Endothelial cell of umbilical vein (primary cell): Measurements from ENCODE around the gene CACNB4.

Experiments
- FOS ChIP-seq: IDR thresholded peaks from 2 replicates; pipeline ENCODE4 v1.6.1; 2011; ENCODE audit warnings: mild to moderate bottlenecking, low read length, moderate library complexity, borderline replicate concordance; ENCODE audit not compliant: insufficient read depth
- JUN ChIP-seq: IDR thresholded peaks from 2 replicates; pipeline ENCODE4 v1.6.1; 2011; ENCODE audit warnings: borderline replicate concordance, low read depth; ENCODE audit not compliant: insufficient read length, insufficient read depth
- MYC ChIP-seq: IDR thresholded peaks from one replicate; pipeline ENCODE4 v1.6.1; 2011; ENCODE audit warnings: mild to moderate bottlenecking, low read depth, low read length
- POLR2A ChIP-seq: IDR thresholded peaks from 2 replicates; pipeline ENCODE4 v1.6.1; 2012; ENCODE audit warnings: low read depth, mild to moderate bottlenecking, control low read depth, low read length
- POLR2AphosphoS5 ChIP-seq: IDR thresholded peaks from 2 replicates; pipeline ENCODE4 v1.6.1; 2012; ENCODE audit warnings: low read depth, mild to moderate bottlenecking, control low read depth, low read length, moderate library complexity; ENCODE audit not compliant: insufficient read depth
- TF ChIP-seq, protein P1 (sequence below), 2 donors: IDR thresholded peaks; 1 replicate in 1 of 2; 2 replicates in 1 of 2; pipeline ENCODE4 v1.5.1; 2011; ENCODE audit warnings: low read length in 2 of 2, mild to moderate bottlenecking in 2 of 2, moderate library complexity in 2 of 2, control low read depth in 1 of 2, inconsistent platforms in 1 of 2, low read depth in 1 of 2; ENCODE audit not compliant: insufficient read depth in 1 of 2; ENCODE audit errors: extremely low read depth in 1 of 2

DNA sequence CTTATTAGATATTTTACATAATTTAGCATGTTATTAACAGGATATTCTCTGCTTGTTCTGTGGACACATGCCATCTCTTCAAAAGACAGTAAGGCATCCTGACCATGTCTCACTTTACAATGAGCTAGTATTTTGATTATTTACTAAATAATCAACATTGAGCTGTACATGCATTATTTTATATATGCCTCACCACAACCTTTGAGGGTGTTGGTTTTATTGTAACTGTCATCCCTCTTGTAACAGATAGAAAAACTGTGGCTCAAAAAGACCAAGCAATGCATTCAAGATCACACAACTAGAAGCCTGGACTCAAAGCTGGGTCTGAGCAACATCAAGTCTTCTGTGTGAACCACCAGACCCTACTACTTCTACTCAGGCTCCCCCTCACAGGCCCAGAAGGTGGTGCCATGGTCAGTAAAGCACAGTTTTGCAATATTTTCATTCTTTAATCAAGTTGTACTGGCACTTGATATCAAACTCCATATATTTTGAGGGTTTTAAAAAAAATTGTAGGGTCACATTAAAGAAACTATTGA is 165.5 kb downstream of the CACNB4 start:
- TF ChIP-seq, protein P1, sequence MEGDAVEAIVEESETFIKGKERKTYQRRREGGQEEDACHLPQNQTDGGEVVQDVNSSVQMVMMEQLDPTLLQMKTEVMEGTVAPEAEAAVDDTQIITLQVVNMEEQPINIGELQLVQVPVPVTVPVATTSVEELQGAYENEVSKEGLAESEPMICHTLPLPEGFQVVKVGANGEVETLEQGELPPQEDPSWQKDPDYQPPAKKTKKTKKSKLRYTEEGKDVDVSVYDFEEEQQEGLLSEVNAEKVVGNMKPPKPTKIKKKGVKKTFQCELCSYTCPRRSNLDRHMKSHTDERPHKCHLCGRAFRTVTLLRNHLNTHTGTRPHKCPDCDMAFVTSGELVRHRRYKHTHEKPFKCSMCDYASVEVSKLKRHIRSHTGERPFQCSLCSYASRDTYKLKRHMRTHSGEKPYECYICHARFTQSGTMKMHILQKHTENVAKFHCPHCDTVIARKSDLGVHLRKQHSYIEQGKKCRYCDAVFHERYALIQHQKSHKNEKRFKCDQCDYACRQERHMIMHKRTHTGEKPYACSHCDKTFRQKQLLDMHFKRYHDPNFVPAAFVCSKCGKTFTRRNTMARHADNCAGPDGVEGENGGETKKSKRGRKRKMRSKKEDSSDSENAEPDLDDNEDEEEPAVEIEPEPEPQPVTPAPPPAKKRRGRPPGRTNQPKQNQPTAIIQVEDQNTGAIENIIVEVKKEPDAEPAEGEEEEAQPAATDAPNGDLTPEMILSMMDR (IDR thresholded peaks at IDR 0.05; ENCODE audit: extremely low read depth in 1 of 2, insufficient read depth in 1 of 2, low read depth in 1 of 2, low read length in 2 of 2) = no peak
- TF ChIP-seq FOS = no peak
- TF ChIP-seq POLR2A = no peak
- TF ChIP-seq POLR2AphosphoS5 = no peak
- no peak for TF ChIP-seq MYC
- no peak for TF ChIP-seq JUN
